K562 (cell line): Measurements from ENCODE around the gene ORAI1. TPM values are rescaled to one million over a fixed set of nuclear protein-coding genes. Genes with fewer than 3 reads are reported as not detected.

Experiments
- ATAC-seq: fragments of 200-7000 bp; cut with Tn5 transposase; 3 replicates; pipeline ENCODE4 v1.9.1; 2020; ENCODE audit warnings: moderate library complexity
- BruUV-seq: library from RNA; stranded (reverse); fragments of 400-500 nt; replicated peaks from 2 replicates; lab custom pipeline; 2021; lab: Mats Ljungman, UMichigan
- CTCF ChIA-PET: fragments of 300-600 bp; formaldehyde crosslinking; extraction: SDS; loops from one replicate; lab custom pipeline; 2021; ENCODE audit warnings: low intra/inter-chr PET ratio; lab: Yijun Ruan, JAX
- POLR2A ChIA-PET: fragments of 300-600, 350-650 bp; sonication (Branson Sonifier 250); formaldehyde crosslinking; extraction: SDS; loops from one replicate; lab custom pipeline; 2021; ENCODE audit warnings: antibody characterized with exemption, inconsistent platforms; lab: Yijun Ruan, JAX
- DNase-seq, 4 experiments: peaks; one replicate each; pipeline versions ENCODE4 v3.0.0 to v3.0.0-alpha.2; 2011 to 2018; ENCODE audit warnings: low spot score in 3 of 4, mixed read lengths in 3 of 4; ENCODE audit errors: extremely low read depth in 1 of 4
- FAIRE-seq: peaks from 2 replicates; lab custom pipeline; 2011; peaks lifted over from hg19 to GRCh38; lab: Jason Lieb, UNC
- H2AFZ ChIP-seq: 2 replicates; pipeline ENCODE4 v1.6.0; 2011; ENCODE audit warnings: low read depth, low read length, control low read depth, inconsistent platforms
- H3K27ac ChIP-seq: fragments of 200-600 bp; 3 replicates; pipeline ENCODE4 v1.8.0; 2011; ENCODE audit warnings: low read depth, mild to moderate bottlenecking, control low read depth, inconsistent platforms, low read length, moderate library complexity, mixed read lengths; ENCODE audit errors: extremely low read depth
- H3K27me3 ChIP-seq, 2 experiments: fragments of 300-600 bp in 1 of 2; 2 replicates in 1 of 2; 3 replicates in 1 of 2; pipeline versions ENCODE4 v1.6.0 to v1.8.0; 2011; ENCODE audit warnings: inconsistent platforms in 2 of 2, low read length in 2 of 2, mild to moderate bottlenecking in 1 of 2, mixed read lengths in 1 of 2, moderate library complexity in 1 of 2; ENCODE audit not compliant: control insufficient read depth in 2 of 2, insufficient read depth in 2 of 2
- H3K36me3 ChIP-seq: fragments of 300-600 bp; 3 replicates; pipeline ENCODE4 v1.8.0; 2011; ENCODE audit warnings: mild to moderate bottlenecking, low read length, inconsistent platforms; ENCODE audit not compliant: control insufficient read depth, insufficient read depth
- H3K4me1 ChIP-seq, 2 experiments: fragments of 200-600 bp in 1 of 2; replicated peaks in 1 of 2; 2 replicates in 1 of 2; 3 replicates in 1 of 2; pipeline versions ENCODE4 v1.5.1 to v1.8.0; 2011; ENCODE audit warnings: inconsistent platforms in 2 of 2, low read length in 2 of 2, mild to moderate bottlenecking in 1 of 2, mixed read lengths in 1 of 2, moderate library complexity in 1 of 2; ENCODE audit not compliant: control insufficient read depth in 2 of 2, insufficient read depth in 2 of 2
- H3K4me2 ChIP-seq: 2 replicates; pipeline ENCODE4 v1.6.1; 2011; ENCODE audit warnings: low read length, control low read depth, inconsistent platforms, mixed read lengths; ENCODE audit not compliant: insufficient read depth
- H3K4me3 ChIP-seq: fragments of 200-600 bp; sonication (generic), shearing (Covaris generic); 2 replicates; pipeline ENCODE4 v1.5.1; 2016; ENCODE audit warnings: control low read depth, inconsistent platforms
- H3K79me2 ChIP-seq: fragments of 200-600 bp; 3 replicates; pipeline ENCODE4 v1.8.0; 2011; ENCODE audit warnings: low read length, inconsistent platforms; ENCODE audit not compliant: control insufficient read depth, insufficient read depth
- H3K9ac ChIP-seq, 2 experiments: 2 replicates each; pipeline versions ENCODE4 v1.6.0 to v1.6.1; 2011; ENCODE audit warnings: low read depth in 2 of 2, low read length in 2 of 2, control low read depth in 1 of 2, inconsistent platforms in 1 of 2, mild to moderate bottlenecking in 1 of 2, mixed read lengths in 1 of 2; ENCODE audit not compliant: insufficient read depth in 1 of 2
- H3K9me1 ChIP-seq: one replicate; pipeline ENCODE4 v1.6.0; 2011; ENCODE audit warnings: inconsistent platforms, mild to moderate bottlenecking, low read length, moderate library complexity; ENCODE audit not compliant: control insufficient read depth, insufficient read depth
- H3K9me3 ChIP-seq: replicated peaks from 2 replicates; pipeline ENCODE4 v1.5.1; 2011; ENCODE audit warnings: low read depth, low read length, inconsistent platforms; ENCODE audit not compliant: control insufficient read depth, insufficient read depth
- H4K20me1 ChIP-seq: replicated peaks from 2 replicates; pipeline ENCODE4 v1.6.1; 2011; ENCODE audit warnings: low read length, inconsistent platforms, mixed read lengths; ENCODE audit not compliant: control insufficient read depth, insufficient read depth
- FOXO4 ChIP-seq: fragments of 450-650 bp; formaldehyde crosslinking; IDR thresholded peaks from 2 replicates; pipeline ENCODE4 v1.4.0; 2020; ENCODE audit warnings: mild to moderate bottlenecking, moderate library complexity
- KDM1A ChIP-seq, 2 experiments: fragments of 450-650 bp; IDR thresholded peaks; 2 replicates each; pipeline ENCODE4 v1.6.1; 2016; ENCODE audit warnings: mild to moderate bottlenecking in 2 of 2
- POLR2G ChIP-seq: fragments of 200-400 bp; formaldehyde crosslinking; IDR thresholded peaks from 2 replicates; pipeline ENCODE4 v1.6.1; 2017; ENCODE audit warnings: low read depth, mild to moderate bottlenecking, antibody characterized with exemption, low read length, moderate library complexity
- RBFOX2 ChIP-seq: fragments of 200-400 bp; formaldehyde crosslinking; IDR thresholded peaks from 2 replicates; pipeline ENCODE4 v1.6.1; 2017; ENCODE audit warnings: low read depth, mild to moderate bottlenecking, low read length, moderate library complexity
- SRSF3 ChIP-seq: fragments of 200-400 bp; formaldehyde crosslinking; IDR thresholded peaks from 2 replicates; pipeline ENCODE4 v1.6.1; 2016; ENCODE audit warnings: mild to moderate bottlenecking, low read length, moderate library complexity; ENCODE audit not compliant: insufficient read depth
- WGBS: fragments of 100-300 bp; shearing (Covaris generic); methylation state at CpG from one replicate; pipeline ENCODE4 v1.1.6; 2016; ENCODE audit warnings: low coverage, mixed read lengths; ENCODE audit not compliant: insufficient coverage; ENCODE audit errors: missing lambda C conversion rate; 5-methylcytosine and 5-hydroxymethylcytosine counted together
- in situ Hi-C: fragments of 300-500 bp; cut with MboI; formaldehyde crosslinking; loops from 4 replicates; pipeline ENCODE4 v1.15.0; 2018; ENCODE audit warnings: inconsistent platforms, mixed read lengths
- intact Hi-C: fragments of 100-400 bp; cut with micrococcal nuclease; formaldehyde crosslinking; loops from 2 replicates; pipeline ENCODE4 v1.14.2; 2022
- polyA plus RNA-seq, 8 experiments: library from polyadenylated mRNA; depleted of rRNA in 4 of 8; stranded (reverse) in 5 of 8; unstranded in 3 of 8; fragments of >200 nt; fragmentation: Nextera tagmentation in 2 of 8; fragmentation: Illumina TruSeq in 1 of 8; extraction: Ambion mirVana in 2 of 8; extraction: Trizol in 1 of 8; gene quantifications; 2 replicates each; pipeline versions ENCODE4 v1.2.1 to v1.2.3, GENCODE V29; 2011 to 2014; ENCODE audit warnings: inconsistent platforms in 1 of 8, missing spikeins in 1 of 8
- total RNA-seq, 7 experiments: library from RNA; depleted of rRNA in 6 of 7; stranded (reverse); fragments of >200 nt in 6 of 7; fragmentation: Illumina TruSeq in 2 of 7; extraction: Trizol in 2 of 7; gene quantifications; 2 replicates each; pipeline versions ENCODE4 v1.2.1 to v1.2.3, GENCODE V29; 2011 to 2021; ENCODE audit warnings: low replicate concordance in 1 of 7
- TF ChIP-seq, protein P1 (sequence below): sonication (generic); formaldehyde crosslinking; IDR thresholded peaks from 2 replicates; pipeline ENCODE4 v1.8.0; 2022; ENCODE audit warnings: missing genetic modification reagents, mild to moderate bottlenecking, moderate library complexity, borderline replicate concordance

Gene ORAI1
- total and polyA plus RNA-seq, 9 of the 15 experiments (the other 6 are each of a cell fraction or from before 2014, with no cell fraction given) = 2.6 to 23.8 (median 9.3) TPM

DNA sequence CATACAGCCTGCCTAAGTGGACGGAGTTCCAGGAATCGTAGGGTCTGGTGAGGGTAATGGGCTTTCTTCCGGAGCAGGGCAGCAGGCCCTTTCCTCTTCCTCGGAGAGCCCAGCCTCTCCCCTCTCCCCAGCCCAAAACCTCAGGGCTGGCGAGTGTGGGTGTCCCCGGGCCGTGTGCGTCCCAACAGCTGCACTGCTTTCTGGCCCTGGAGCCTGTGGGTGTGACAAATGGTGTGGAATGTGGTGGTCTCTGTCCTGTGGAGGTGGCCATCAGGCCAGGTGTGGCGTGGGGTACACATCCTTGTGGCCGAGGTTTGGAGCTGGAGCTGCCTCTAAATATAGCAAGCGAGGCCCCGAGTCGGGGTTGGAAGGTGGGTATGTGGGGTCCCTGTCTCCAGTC is 8.5 kb downstream of the ORAI1 start:
- TF ChIP-seq FOXO4 (CRISPR knock-in tag) = no peak
- TF ChIP-seq, protein P1, sequence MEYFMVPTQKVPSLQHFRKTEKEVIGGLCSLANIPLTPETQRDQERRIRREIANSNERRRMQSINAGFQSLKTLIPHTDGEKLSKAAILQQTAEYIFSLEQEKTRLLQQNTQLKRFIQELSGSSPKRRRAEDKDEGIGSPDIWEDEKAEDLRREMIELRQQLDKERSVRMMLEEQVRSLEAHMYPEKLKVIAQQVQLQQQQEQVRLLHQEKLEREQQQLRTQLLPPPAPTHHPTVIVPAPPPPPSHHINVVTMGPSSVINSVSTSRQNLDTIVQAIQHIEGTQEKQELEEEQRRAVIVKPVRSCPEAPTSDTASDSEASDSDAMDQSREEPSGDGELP = no peak
- TF ChIP-seq SRSF3 = no peak
- TF ChIP-seq KDM1A (IDR thresholded peaks at IDR 0.05) = 0 out of 4 replicates have a peak, but pooled peaks of 1 of the 2 experiments have one; percentile 3
- 0 out of 2 replicates have a peak, but pooled peaks have one; percentile 33 for TF ChIP-seq RBFOX2
- peak; percentile 42; the same call in 1 of the 2 replicates for TF ChIP-seq POLR2G
- TF ChIP-seq, all 486 proteins: peak for 3
- intact Hi-C loops = no loop called here
- Histone ChIP-seq H2AFZ (no peak overlapping the region), H3K9ac (peak overlapping the region in 1 of 2 experiments; percentile 23; a peak in 2 of 4 replicates), H3K27me3 (no peaks in the 10 kb centered on the region), H3K4me1 (peaks cover 31 to 38% of the 10 kb centered on the region in 2 experiments), H3K9me3 (no peaks in the 10 kb centered on the region), H3K4me2 (no peak overlapping the region), H3K79me2 (peaks cover 58% of the 10 kb centered on the region), H3K36me3 (peaks cover 43% of the 10 kb centered on the region; the same call in 2 of the 3 replicates), H3K9me1 (no peaks in the 10 kb centered on the region), H3K4me3 (no peak overlapping the region), H4K20me1 (peaks cover 8% of the 10 kb centered on the region), H3K27ac (no peak overlapping the region)
- 94% methylated on average over 10 of the region's 13 CpGs for WGBS
- in situ Hi-C loops = no loop called here
- BruUV-seq = no TSS peak
- ChIA-PET POLR2A (interaction anchor here (0.6 to 1.8 kb wide), 3 partner anchors 8 to 15 kb away, joined by 3 to 14 read pairs (median 5); partner anchors contain the start of gene ORAI1), CTCF (no interaction called here)
- DNase-seq (peak in 1 of 4 experiments; percentile 8), ATAC-seq (no peak), FAIRE-seq (no peak)
